T-cell (primary cell): Measurements from ENCODE around the gene NOSIP. TPM values are rescaled to one million over a fixed set of nuclear protein-coding genes. Genes with fewer than 3 reads are reported as not detected.

Experiments used
- ATAC-seq, 4 experiments: fragments of 200-7000 bp in 3 of 4; fragments of 150-1000 bp in 1 of 4; cut with Tn5 transposase; replicated peaks in 1 of 4; 1 replicate in 3 of 4; 2 replicates in 1 of 4; pipeline ENCODE4 v1.10.0; 2021; ENCODE audit warnings: moderate library complexity in 3 of 4, mild to moderate bottlenecking in 2 of 4, moderate number of reproducible peaks in 1 of 4
- CTCF ChIA-PET, 2 donors: fragments of 300-600 bp; sonication (Branson Sonifier 250); formaldehyde crosslinking; loops; one replicate each; lab custom pipeline; 2022; ENCODE audit warnings: antibody characterized with exemption in 2 of 2; lab: Charles Lee
- POLR2A ChIA-PET, 2 donors: fragments of 300-600 bp; sonication (Branson Sonifier 250); formaldehyde crosslinking; loops; one replicate each; lab custom pipeline; 2022; ENCODE audit warnings: antibody characterized with exemption in 2 of 2; lab: Charles Lee
- DNase-seq, 35 experiments: peaks; one replicate each; pipeline versions ENCODE4 v3.0.0 to v3.0.0-alpha.2; 2013 to 2023
- H3K27ac ChIP-seq: one replicate; pipeline ENCODE4 v1.5.1; 2013; ENCODE audit warnings: low read length
- H3K27me3 ChIP-seq, 2 experiments: replicated peaks in 1 of 2; 1 replicate in 1 of 2; 2 replicates in 1 of 2; pipeline versions ENCODE4 v1.6.1 to v1.7.0; 2013; ENCODE audit warnings: low read length in 1 of 2, mixed read lengths in 1 of 2; ENCODE audit not compliant: control insufficient read depth in 2 of 2, insufficient read depth in 2 of 2; ENCODE audit errors: extremely low read depth in 1 of 2
- H3K36me3 ChIP-seq, 2 donors: 1 replicate in 1 of 2; 2 replicates in 1 of 2; pipeline versions ENCODE4 v1.6.1 to v1.7.0; 2013; ENCODE audit warnings: low read length in 1 of 2; ENCODE audit not compliant: control insufficient read depth in 2 of 2, insufficient read depth in 1 of 2; ENCODE audit errors: extremely low read depth in 1 of 2
- H3K4me1 ChIP-seq, 2 experiments: 1 replicate in 1 of 2; 2 replicates in 1 of 2; pipeline versions ENCODE4 v1.6.1 to v1.7.0; 2013; ENCODE audit warnings: low read length in 2 of 2, mixed read lengths in 1 of 2; ENCODE audit not compliant: insufficient read depth in 2 of 2, control insufficient read depth in 1 of 2; ENCODE audit errors: extremely low read depth in 1 of 2
- H3K4me3 ChIP-seq, 2 donors: 1 replicate in 1 of 2; 2 replicates in 1 of 2; pipeline versions ENCODE4 v1.5.1 to v1.7.0; 2013; ENCODE audit warnings: mild to moderate bottlenecking in 2 of 2, low read length in 1 of 2, moderate library complexity in 1 of 2; ENCODE audit not compliant: control insufficient read depth in 1 of 2; ENCODE audit errors: extremely low read depth in 1 of 2
- H3K9me3 ChIP-seq: 2 replicates; pipeline ENCODE4 v1.7.0; 2013
- H3K27ac Mint-ChIP-seq, 2 donors: one replicate each; pipeline ENCODE4 v1.8.0; 2020 to 2021; ENCODE audit warnings: mild to moderate bottlenecking in 2 of 2, mixed read lengths in 2 of 2
- H3K27me3 Mint-ChIP-seq, 2 donors: one replicate each; pipeline ENCODE4 v1.8.0; 2021 to 2022; ENCODE audit warnings: mixed read lengths in 2 of 2
- H3K36me3 Mint-ChIP-seq: one replicate; pipeline ENCODE4 v1.8.0; 2021; ENCODE audit warnings: mixed read lengths
- H3K4me1 Mint-ChIP-seq, 3 donors: one replicate each; pipeline ENCODE4 v1.8.0; 2020 to 2022; ENCODE audit warnings: mixed read lengths in 3 of 3, mild to moderate bottlenecking in 1 of 3
- H3K4me3 Mint-ChIP-seq, 3 donors: one replicate each; pipeline ENCODE4 v1.8.0; 2020 to 2022; ENCODE audit warnings: mild to moderate bottlenecking in 3 of 3, mixed read lengths in 3 of 3, moderate library complexity in 3 of 3
- H3K9me3 Mint-ChIP-seq, 3 donors: one replicate each; pipeline ENCODE4 v1.8.0; 2020 to 2022; ENCODE audit warnings: mixed read lengths in 3 of 3
- WGBS: methylation state at CpG from one replicate; pipeline ENCODE4 v1.1.5; 2013; ENCODE audit warnings: missing lambda C conversion rate; ENCODE audit not compliant: insufficient coverage; 5-methylcytosine and 5-hydroxymethylcytosine counted together
- total RNA-seq, 35 experiments: library from RNA in 6 of 35; stranded (reverse) in 6 of 35; fragments of 120-200 nt in 1 of 35; gene quantifications; one replicate each; pipeline versions ENCODE4 v1.2.1 to v1.2.4 and lab custom pipeline; 2013 to 2026

Gene NOSIP
- total RNA-seq, 5 donors from 2014 or later (not counting 1 experiment from before 2014, with no cell fraction given), result 152 to 297 (median 176) TPM

DNA sequence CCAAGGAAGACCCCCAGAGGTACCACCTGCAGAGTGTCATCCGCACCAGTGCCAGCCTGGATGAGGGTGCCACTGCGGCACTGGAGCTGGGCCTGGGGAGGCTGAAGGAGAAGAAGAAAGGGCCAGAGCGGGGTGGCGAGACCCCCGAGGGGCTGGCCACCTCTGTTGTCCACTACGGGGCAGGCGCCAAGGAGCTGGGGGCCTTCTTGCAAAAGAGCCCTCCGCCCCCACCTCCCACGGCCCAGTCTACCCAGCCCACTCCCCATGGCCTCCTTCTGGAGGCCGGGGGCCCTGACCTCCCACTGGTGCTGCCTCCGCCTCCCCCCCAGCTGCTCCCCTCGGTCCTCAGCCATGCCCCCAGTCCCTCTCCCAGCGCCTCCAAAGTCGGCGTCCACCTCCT, 16.1 kb upstream of the NOSIP start:
- Mint-ChIP-seq H3K27me3 (no peaks in the 10 kb centered on the region), H3K27ac (no peak overlapping the region), H3K9me3 (no peaks in the 10 kb centered on the region), H3K4me1 (peaks cover 25 to 37% (median 37%) of the 10 kb centered on the region in 3 donors), H3K36me3 (peaks cover 28% of the 10 kb centered on the region), H3K4me3 (no peak overlapping the region)
- no peak overlapping the region for H3K4me3 ChIP-seq
- ChIA-PET CTCF (no interaction called here), POLR2A (no interaction called here)
- DNase-seq (no peak), ATAC-seq (no peak)
- no peaks in the 10 kb centered on the region for H3K9me3 ChIP-seq
- no peaks in the 10 kb centered on the region for H3K27me3 ChIP-seq
- H3K27ac ChIP-seq, result no peak overlapping the region
- peaks cover 7 to 34% of the 10 kb centered on the region in 2 experiments for H3K4me1 ChIP-seq
- peaks cover 27 to 59% of the 10 kb centered on the region in 2 donors for H3K36me3 ChIP-seq
- 96% methylated on average over 12 of the region's 15 CpGs for WGBS

DNA sequence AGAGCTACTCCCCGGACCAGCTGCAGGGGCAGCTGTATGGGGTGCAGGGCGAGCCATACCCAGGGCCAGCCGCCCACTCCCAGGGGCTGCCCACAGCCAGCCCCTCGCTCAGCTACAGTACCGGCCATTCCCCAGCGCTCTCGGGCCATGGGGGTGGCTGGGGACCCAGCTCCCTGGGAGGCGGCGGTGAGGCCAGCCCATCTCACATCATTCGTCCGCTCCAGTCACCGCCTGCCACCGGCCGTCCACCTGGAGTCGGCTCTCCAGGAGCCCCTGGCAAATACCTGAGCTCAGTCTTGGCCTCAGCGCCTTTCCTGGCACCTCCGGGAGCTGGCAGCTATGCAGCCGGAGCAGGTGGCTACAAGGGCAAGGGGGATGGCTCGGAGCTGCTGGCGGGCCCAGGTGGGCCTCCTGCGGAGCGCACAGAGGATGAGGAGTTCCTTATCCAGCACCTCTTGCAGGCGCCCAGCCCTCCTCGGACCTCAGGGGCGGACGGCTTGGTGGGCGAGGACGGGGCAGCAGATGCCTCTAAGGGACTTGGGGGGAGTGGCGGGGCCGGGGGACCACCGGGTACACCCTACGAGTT, 15.6 kb upstream of the NOSIP start:
- Histone ChIP-seq H3K4me1 (peaks cover 7 to 34% of the 10 kb centered on the region in 2 experiments), H3K36me3 (peaks cover 27 to 55% of the 10 kb centered on the region in 2 donors), H3K27ac (no peak overlapping the region), H3K9me3 (no peaks in the 10 kb centered on the region), H3K27me3 (no peaks in the 10 kb centered on the region), H3K4me3 (no peak overlapping the region)
- Mint-ChIP-seq H3K4me1 (peaks cover 23 to 34% (median 33%) of the 10 kb centered on the region in 3 donors), H3K4me3 (no peak overlapping the region), H3K9me3 (no peaks in the 10 kb centered on the region), H3K36me3 (peaks cover 25% of the 10 kb centered on the region), H3K27ac (no peak overlapping the region), H3K27me3 (no peaks in the 10 kb centered on the region)
- DNase-seq, result no peak
- 95% methylated on average over 25 of the region's 32 CpGs for WGBS
- no peak for ATAC-seq
- POLR2A ChIA-PET, result no interaction called here
- CTCF ChIA-PET, result interaction anchor here in 1 of 2 donors (0.6 kb wide), 2 partner anchors 16 to 44 kb away, joined by 6 read pairs; no protein-coding TSS in a partner anchor

DNA sequence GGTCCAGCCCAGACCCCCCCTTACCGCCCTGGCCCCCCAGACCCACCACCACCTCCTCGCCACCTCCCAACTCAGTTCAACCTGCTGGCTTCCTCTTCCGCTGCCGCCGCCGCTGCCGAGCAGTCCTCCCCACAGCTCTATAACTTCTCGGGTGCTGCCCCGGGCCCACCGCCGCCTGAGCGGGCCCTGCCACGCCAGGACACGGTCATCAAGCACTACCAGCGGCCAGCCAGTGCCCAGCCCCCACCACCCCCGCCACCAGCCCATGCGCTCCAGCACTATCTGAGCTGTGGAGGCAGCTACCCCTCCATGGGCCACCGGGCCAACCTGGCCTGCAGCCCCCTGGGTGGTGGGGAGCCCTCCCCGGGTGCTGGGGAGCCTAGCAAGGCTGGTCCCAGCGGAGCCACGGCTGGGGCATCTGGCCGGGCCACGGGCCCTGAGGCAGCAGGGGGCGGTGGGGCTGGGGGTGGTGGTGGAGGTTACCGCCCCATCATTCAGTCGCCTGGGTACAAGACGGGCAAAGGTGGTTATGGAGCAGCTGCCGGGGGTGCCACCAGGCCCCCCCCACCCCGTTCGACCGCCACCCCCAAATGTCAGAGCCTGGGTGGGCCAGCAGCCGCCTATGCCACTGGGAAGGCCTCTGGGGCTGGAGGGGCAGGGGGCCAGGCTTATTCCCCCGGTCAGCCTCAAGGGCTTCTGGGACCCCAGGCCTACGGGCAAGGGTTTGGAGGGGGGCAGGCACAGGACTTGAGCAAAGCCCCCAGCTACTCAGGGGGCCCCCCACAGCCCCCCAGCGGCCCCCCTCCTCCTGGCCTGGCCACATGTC, 14.8 kb upstream of the NOSIP start:
- ChIA-PET CTCF (interaction anchor here (0.6 kb wide), 3 partner anchors 17 to 706 kb away, joined by 4 to 6 read pairs (median 6); no protein-coding TSS in a partner anchor), POLR2A (interaction anchor here in 1 of 2 donors (0.6 kb wide), 1 partner anchor 57 kb away, joined by 4 read pairs; no protein-coding TSS in a partner anchor)
- 90% methylated on average over 19 of the region's 35 CpGs for WGBS
- Mint-ChIP-seq H3K9me3 (no peaks in the 10 kb centered on the region), H3K27ac (no peak overlapping the region), H3K36me3 (peaks cover 21% of the 10 kb centered on the region), H3K4me1 (peaks cover 22 to 32% (median 31%) of the 10 kb centered on the region in 3 donors), H3K4me3 (no peak overlapping the region), H3K27me3 (no peaks in the 10 kb centered on the region)
- no peak for ATAC-seq
- no peaks in the 10 kb centered on the region for H3K9me3 ChIP-seq
- H3K27me3 ChIP-seq, result no peaks in the 10 kb centered on the region
- H3K4me1 ChIP-seq, result peaks cover 7 to 42% of the 10 kb centered on the region in 2 experiments
- H3K36me3 ChIP-seq, result peaks cover 27 to 49% of the 10 kb centered on the region in 2 donors
- H3K27ac ChIP-seq, result no peak overlapping the region
- H3K4me3 ChIP-seq, result no peak overlapping the region
- no peak for DNase-seq

DNA sequence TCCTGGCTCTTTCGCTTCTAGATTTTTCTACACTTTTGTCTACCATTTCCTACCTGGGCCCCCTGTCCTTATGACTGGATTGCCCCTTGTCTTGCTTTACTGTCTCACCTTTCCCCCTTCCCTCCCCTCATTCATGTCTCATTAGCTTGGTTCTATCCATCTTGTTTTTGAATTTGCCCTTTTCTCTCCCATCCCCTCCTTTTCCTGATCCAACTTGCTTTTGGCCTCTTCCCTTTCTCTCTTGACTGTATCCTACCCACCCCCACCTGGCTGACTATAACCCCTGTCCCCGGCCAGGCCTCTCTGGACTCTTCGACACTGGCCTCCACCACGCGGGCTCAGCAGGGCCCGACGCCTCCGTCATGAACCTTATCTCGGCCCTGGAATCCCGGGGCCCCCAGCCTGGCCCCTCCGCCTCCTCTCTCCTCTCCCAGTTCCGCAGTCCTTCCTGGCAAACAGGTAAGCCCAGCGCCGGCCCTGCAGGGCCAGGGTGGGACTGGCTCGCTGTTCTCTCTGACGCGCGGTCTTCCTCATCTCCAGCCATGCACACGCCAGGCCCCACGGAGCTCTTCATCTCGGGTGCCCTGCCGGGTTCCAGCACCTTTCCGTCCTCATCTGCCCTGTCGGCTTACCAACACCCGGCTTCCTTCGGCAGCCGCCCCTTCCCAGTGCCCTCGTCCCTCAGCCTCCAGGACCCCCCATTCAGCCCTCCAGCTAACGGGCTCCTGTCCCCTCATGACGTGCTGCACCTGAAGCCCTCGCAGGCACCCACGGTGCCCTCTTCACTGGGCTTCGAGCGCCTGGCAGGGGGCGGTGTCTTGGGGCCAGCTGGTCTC, 14.0 kb upstream of the NOSIP start:
- H3K4me1 Mint-ChIP-seq, result peaks cover 21 to 34% (median 34%) of the 10 kb centered on the region in 3 donors
- no peaks in the 10 kb centered on the region for H3K27me3 Mint-ChIP-seq
- DNase-seq (no peak), ATAC-seq (no peak)
- 94% methylated on average over 23 of the region's 35 CpGs for WGBS
- H3K9me3 ChIP-seq, result no peaks in the 10 kb centered on the region
- peaks cover 22 to 41% of the 10 kb centered on the region in 2 donors for H3K36me3 ChIP-seq
- H3K4me3 ChIP-seq, result no peak overlapping the region
- H3K27me3 ChIP-seq, result no peaks in the 10 kb centered on the region
- H3K4me1 ChIP-seq, result peaks cover 7 to 47% of the 10 kb centered on the region in 2 experiments
- H3K4me3 Mint-ChIP-seq, result peak overlapping the region; percentile 88 to 94 (median 91)
- H3K9me3 Mint-ChIP-seq, result no peaks in the 10 kb centered on the region
- CTCF ChIA-PET, result no interaction called here
- H3K27ac ChIP-seq, result peak overlapping the region; percentile 74
- POLR2A ChIA-PET, result interaction anchor here in 1 of 2 donors (0.6 kb wide), 1 partner anchor 56 kb away, joined by 4 read pairs; no protein-coding TSS in a partner anchor
- H3K36me3 Mint-ChIP-seq, result peaks cover 17% of the 10 kb centered on the region
- H3K27ac Mint-ChIP-seq, result peak overlapping the region; percentile 84 to 87

DNA sequence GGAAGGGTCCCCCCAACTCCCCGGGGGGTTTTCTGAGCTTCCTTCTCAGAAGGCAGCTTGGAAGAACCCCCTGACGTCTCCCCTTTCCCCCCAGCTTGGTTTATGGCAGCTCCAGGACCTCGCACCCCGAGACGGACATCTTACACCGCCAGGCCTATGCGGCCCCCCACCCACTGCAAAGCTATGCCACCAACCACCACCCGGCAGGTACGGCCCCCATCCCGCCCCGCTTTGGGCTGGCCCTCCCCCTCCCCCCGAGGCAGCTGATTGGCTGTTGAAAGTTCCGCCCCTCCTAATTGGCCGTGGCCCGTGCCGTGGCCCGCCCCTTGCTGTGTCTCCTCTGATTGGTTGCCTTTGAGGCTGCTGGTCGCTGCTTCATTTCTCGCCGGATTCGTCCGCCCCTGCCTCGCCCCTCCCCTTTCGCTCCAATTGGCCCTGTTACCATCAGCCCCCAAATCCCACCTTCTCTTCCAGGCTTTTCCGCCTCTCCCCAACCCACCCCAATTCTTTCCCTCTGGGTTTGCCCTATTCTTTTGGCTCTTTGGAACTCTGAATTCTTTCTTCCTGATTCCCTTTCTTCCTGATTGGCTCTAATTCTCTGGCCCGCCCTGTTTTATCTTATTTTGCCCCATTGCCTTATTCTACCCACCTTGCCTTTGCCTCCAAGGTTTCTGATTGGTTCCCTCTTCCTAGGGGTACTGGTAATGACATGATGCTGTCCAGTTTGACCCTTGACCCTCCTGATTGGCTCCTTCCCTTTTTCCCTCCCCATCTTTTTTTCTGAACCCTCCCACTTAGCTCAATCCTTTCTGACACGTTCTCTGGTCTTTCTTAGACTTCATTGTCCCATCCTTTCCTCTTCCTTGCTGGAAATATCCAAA, 13.1 kb upstream of the NOSIP start:
- Histone ChIP-seq H3K27ac (peak overlapping the region; percentile 74), H3K9me3 (no peaks in the 10 kb centered on the region), H3K36me3 (peaks cover 21 to 32% of the 10 kb centered on the region in 2 donors), H3K27me3 (no peaks in the 10 kb centered on the region), H3K4me3 (peak overlapping the region; percentile 47 to 99), H3K4me1 (peaks cover 7 to 53% of the 10 kb centered on the region in 2 experiments)
- H3K4me1 Mint-ChIP-seq, result peaks cover 25 to 43% (median 36%) of the 10 kb centered on the region in 3 donors
- DNase-seq, result peak; percentile 77 to 94 (median 89)
- no peaks in the 10 kb centered on the region for H3K27me3 Mint-ChIP-seq
- peaks cover 17% of the 10 kb centered on the region for H3K36me3 Mint-ChIP-seq
- WGBS, result 4% methylated on average over 22 of the region's 27 CpGs
- ChIA-PET POLR2A (interaction anchor here in 1 of 2 donors (0.6 kb wide), 1 partner anchor 30 kb away, joined by 5 read pairs; no protein-coding TSS in a partner anchor), CTCF (interaction anchor here (0.5 to 1.2 kb wide), 6 partner anchors 13 to 466 kb away, joined by 3 to 5 read pairs (median 4); partner anchors contain the start of genes NOSIP (in 1 of the 2) and RRAS (in 1 of the 2))
- ATAC-seq, result peak; percentile 44 to 57 (median 54)
- no peaks in the 10 kb centered on the region for H3K9me3 Mint-ChIP-seq
- peak overlapping the region; percentile 84 to 87 for H3K27ac Mint-ChIP-seq
- H3K4me3 Mint-ChIP-seq, result peak overlapping the region; percentile 88 to 94 (median 91)
